CD4-positive, alpha-beta memory T cell (primary cell): Measurements from ENCODE around the gene MSRB1. TPM values are rescaled to one million over a fixed set of nuclear protein-coding genes. Genes with fewer than 3 reads are reported as not detected.
"Not testable (repeated sequence)": the region's sequence is repeated elsewhere in the genome, so short reads cannot be mapped to it uniquely, and the experiment has no call there.

ENCODE experiments used
- CTCF ChIA-PET: fragments of 350-600 bp; sonication (Branson Sonifier 250); formaldehyde crosslinking; loops from one replicate; lab custom pipeline; 2021; ENCODE audit warnings: inconsistent platforms; ENCODE audit not compliant: partially characterized antibody; lab: Charles Lee
- POLR2A ChIA-PET: fragments of 350-600 bp; sonication (Branson Sonifier 250); formaldehyde crosslinking; loops from one replicate; lab custom pipeline; 2021; ENCODE audit not compliant: partially characterized antibody; lab: Charles Lee
- DNase-seq, 5 donors: peaks; one replicate each; pipeline versions ENCODE4 v3.0.0 to v3.0.0-alpha.2; 2020 to 2022; ENCODE audit warnings: mixed read lengths in 1 of 5
- H3K27ac ChIP-seq: one replicate; pipeline ENCODE4 v1.7.0; 2013; ENCODE audit warnings: low read depth, low read length
- H3K27me3 ChIP-seq: 2 replicates; pipeline ENCODE4 v1.7.0; 2013; ENCODE audit warnings: mild to moderate bottlenecking, low read length, moderate library complexity; ENCODE audit not compliant: insufficient read depth
- H3K36me3 ChIP-seq: 2 replicates; pipeline ENCODE4 v1.7.0; 2013; ENCODE audit warnings: mild to moderate bottlenecking, low read length, moderate library complexity; ENCODE audit not compliant: insufficient read depth
- H3K4me1 ChIP-seq: 2 replicates; pipeline ENCODE4 v1.7.0; 2013; ENCODE audit warnings: mild to moderate bottlenecking, low read length, moderate library complexity; ENCODE audit not compliant: insufficient read depth
- H3K4me3 ChIP-seq, 2 donors: one replicate each; pipeline ENCODE4 v1.7.0; 2013; ENCODE audit warnings: low read length in 2 of 2, mild to moderate bottlenecking in 1 of 2
- H3K9me3 ChIP-seq, 2 donors: one replicate each; pipeline ENCODE4 v1.7.0; 2013; ENCODE audit warnings: low read length in 2 of 2, control low read depth in 1 of 2; ENCODE audit not compliant: control insufficient read depth in 1 of 2
- H3K27ac Mint-ChIP-seq, 7 donors: one replicate each; pipeline ENCODE4 v1.8.0; 2020 to 2021; ENCODE audit warnings: mixed read lengths in 7 of 7, mild to moderate bottlenecking in 6 of 7, inconsistent platforms in 3 of 7, moderate library complexity in 3 of 7
- H3K27me3 Mint-ChIP-seq, 2 donors: one replicate each; pipeline ENCODE4 v1.8.0; 2020 to 2021; ENCODE audit warnings: mixed read lengths in 2 of 2
- H3K36me3 Mint-ChIP-seq, 2 donors: one replicate each; pipeline ENCODE4 v1.8.0; 2020 to 2021; ENCODE audit warnings: mixed read lengths in 2 of 2, inconsistent platforms in 1 of 2, mild to moderate bottlenecking in 1 of 2
- H3K4me1 Mint-ChIP-seq, 4 donors: one replicate each; pipeline ENCODE4 v1.8.0; 2020 to 2021; ENCODE audit warnings: mixed read lengths in 4 of 4, mild to moderate bottlenecking in 1 of 4
- H3K4me3 Mint-ChIP-seq, 8 donors: one replicate each; pipeline ENCODE4 v1.8.0; 2020 to 2021; ENCODE audit warnings: mixed read lengths in 8 of 8, mild to moderate bottlenecking in 7 of 8, moderate library complexity in 6 of 8, inconsistent platforms in 3 of 8
- H3K9me3 Mint-ChIP-seq, 8 donors: one replicate each; pipeline ENCODE4 v1.8.0; 2020 to 2021; ENCODE audit warnings: mixed read lengths in 8 of 8, mild to moderate bottlenecking in 5 of 8, inconsistent platforms in 3 of 8, moderate library complexity in 1 of 8
- intact Hi-C: fragments of 100-400 bp; cut with micrococcal nuclease; formaldehyde crosslinking; loops from one replicate; pipeline ENCODE4 v1.15.1; 2023
- polyA plus RNA-seq, 2 donors: library from polyadenylated mRNA; unstranded; fragments of 300-500 nt; fragmentation: Illumina TruSeq; gene quantifications; one replicate each; pipeline ENCODE4 v1.2.3, GENCODE V29; 2021
- total RNA-seq, 2 experiments: library from RNA; stranded (reverse); gene quantifications; one replicate each; pipeline ENCODE4 v1.2.3, GENCODE V29; 2021

Gene MSRB1
- total and polyA plus RNA-seq, 4 experiments from 2014 or later = 9.3 to 30.5 (median 15.5) TPM

GRCh38 chr16:1920727-1921171 is 22.2 kb downstream of the MSRB1 start:
- POLR2A ChIA-PET = no interaction called here
- H3K27me3 Mint-ChIP-seq = peaks cover 33 to 39% of the 10 kb centered on the region in 2 donors
- no peaks in the 10 kb centered on the region for H3K4me1 ChIP-seq
- H3K36me3 Mint-ChIP-seq = no peaks in the 10 kb centered on the region
- peaks cover 0 to 5% (median under 1%) of the 10 kb centered on the region in 4 donors for H3K4me1 Mint-ChIP-seq
- no peaks in the 10 kb centered on the region for H3K9me3 ChIP-seq
- H3K27ac ChIP-seq = no peak overlapping the region
- peaks cover 16% of the 10 kb centered on the region for H3K27me3 ChIP-seq
- CTCF ChIA-PET = interaction anchor here (1.0 kb wide), 1 partner anchor 9 kb away, joined by 3 read pairs; no protein-coding TSS in a partner anchor
- H3K4me3 Mint-ChIP-seq = no peak overlapping the region
- intact Hi-C loops = loop anchor here (10.0 kb wide), 1 partner anchor 616 kb away; the partner anchor contains the start of gene UBE2I
- H3K27ac Mint-ChIP-seq = no peak overlapping the region
- DNase-seq = no peak
- no peaks in the 10 kb centered on the region for H3K36me3 ChIP-seq
- peaks cover 0 to 2% (median 0%) of the 10 kb centered on the region in 8 donors for H3K9me3 Mint-ChIP-seq
- H3K4me3 ChIP-seq = no peak overlapping the region

DNA sequence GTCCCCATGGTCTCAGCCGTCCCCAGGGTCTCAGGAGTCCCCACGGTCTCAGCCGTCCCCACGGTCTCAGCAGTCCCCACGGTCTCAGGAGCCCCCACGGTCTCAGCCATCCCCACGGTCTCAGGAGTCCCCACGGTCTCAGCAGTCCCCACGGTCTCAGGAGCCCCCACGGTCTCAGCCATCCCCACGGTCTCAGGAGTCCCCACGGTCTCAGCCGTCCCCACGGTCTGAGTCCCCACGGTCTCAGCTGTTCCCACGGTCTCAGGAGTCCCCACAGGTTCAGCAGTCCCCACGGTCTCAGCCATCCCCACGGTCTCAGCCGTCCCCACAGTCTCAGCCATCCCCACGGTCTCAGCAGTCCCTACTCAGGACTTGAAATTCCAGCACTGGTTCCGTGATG is 22.9 kb downstream of the MSRB1 start:
- not testable (repeated sequence) for DNase-seq, H3K27ac ChIP-seq

DNA sequence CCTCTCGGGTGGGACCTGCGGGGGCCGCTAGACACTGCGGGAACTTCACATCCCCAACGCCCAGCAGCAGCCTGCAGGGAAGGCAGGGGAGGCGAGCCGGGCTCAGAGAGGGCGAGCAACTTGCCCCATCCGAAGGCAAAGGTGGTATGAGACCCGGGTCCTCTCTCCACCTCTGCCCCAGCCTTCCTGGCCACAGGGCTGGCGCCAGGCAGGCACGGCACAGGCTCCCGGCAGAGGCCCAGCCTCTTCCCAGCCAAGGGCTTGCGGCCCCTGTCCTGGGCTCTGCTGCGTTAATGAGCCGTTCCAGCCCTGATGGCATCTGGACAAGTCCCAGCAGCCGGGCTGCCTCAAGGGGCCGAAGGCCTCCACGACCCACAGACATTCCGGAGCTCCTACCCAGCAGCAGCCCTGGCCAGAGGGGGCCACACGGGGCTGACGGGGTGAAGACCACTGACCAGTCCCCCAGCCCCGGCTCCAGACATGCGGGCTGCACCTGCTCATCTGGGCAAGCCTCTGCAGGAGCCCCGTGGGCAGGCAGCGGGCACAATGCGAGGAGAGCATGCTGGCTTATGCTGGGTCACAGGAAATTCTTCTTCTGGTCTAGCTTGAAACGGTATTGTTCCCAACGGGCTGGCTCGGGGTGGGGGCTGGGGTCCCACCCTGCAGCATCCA is 23.5 kb downstream of the MSRB1 start:
- Mint-ChIP-seq H3K27ac (no peak overlapping the region), H3K27me3 (peaks cover 43 to 44% of the 10 kb centered on the region in 2 donors), H3K4me3 (no peak overlapping the region), H3K4me1 (peaks cover 0 to 5% (median under 1%) of the 10 kb centered on the region in 4 donors), H3K9me3 (peaks cover 0 to 2% (median 0%) of the 10 kb centered on the region in 8 donors), H3K36me3 (no peaks in the 10 kb centered on the region)
- ChIA-PET POLR2A (no interaction called here), CTCF (interaction anchor here (1.0 kb wide), 1 partner anchor 10 kb away, joined by 3 read pairs; no protein-coding TSS in a partner anchor)
- Histone ChIP-seq H3K27ac (no peak overlapping the region), H3K36me3 (no peaks in the 10 kb centered on the region), H3K9me3 (no peaks in the 10 kb centered on the region), H3K4me3 (no peak overlapping the region), H3K4me1 (no peaks in the 10 kb centered on the region), H3K27me3 (peaks cover 20% of the 10 kb centered on the region)
- DNase-seq = no peak
- intact Hi-C loops = no loop called here

More for the DNA sequence above, 22.9 kb downstream of the MSRB1 start:
- H3K4me1 Mint-ChIP-seq, H3K9me3 Mint-ChIP-seq, H3K4me3 Mint-ChIP-seq, H3K9me3 ChIP-seq, H3K27ac Mint-ChIP-seq, H3K4me1 ChIP-seq, H3K36me3 ChIP-seq, H3K36me3 Mint-ChIP-seq, POLR2A ChIA-PET, H3K4me3 ChIP-seq: not testable (repeated sequence)
- H3K27me3 ChIP-seq = peaks cover 16% of the 10 kb centered on the region
- intact Hi-C loops = loop anchor here (10.0 kb wide), 1 partner anchor 615 kb away; the partner anchor contains the start of gene UBE2I
- H3K27me3 Mint-ChIP-seq = peaks cover 39 to 40% of the 10 kb centered on the region in 2 donors
- CTCF ChIA-PET = interaction anchor here (1.0 kb wide), 1 partner anchor 9 kb away, joined by 3 read pairs; no protein-coding TSS in a partner anchor

DNA sequence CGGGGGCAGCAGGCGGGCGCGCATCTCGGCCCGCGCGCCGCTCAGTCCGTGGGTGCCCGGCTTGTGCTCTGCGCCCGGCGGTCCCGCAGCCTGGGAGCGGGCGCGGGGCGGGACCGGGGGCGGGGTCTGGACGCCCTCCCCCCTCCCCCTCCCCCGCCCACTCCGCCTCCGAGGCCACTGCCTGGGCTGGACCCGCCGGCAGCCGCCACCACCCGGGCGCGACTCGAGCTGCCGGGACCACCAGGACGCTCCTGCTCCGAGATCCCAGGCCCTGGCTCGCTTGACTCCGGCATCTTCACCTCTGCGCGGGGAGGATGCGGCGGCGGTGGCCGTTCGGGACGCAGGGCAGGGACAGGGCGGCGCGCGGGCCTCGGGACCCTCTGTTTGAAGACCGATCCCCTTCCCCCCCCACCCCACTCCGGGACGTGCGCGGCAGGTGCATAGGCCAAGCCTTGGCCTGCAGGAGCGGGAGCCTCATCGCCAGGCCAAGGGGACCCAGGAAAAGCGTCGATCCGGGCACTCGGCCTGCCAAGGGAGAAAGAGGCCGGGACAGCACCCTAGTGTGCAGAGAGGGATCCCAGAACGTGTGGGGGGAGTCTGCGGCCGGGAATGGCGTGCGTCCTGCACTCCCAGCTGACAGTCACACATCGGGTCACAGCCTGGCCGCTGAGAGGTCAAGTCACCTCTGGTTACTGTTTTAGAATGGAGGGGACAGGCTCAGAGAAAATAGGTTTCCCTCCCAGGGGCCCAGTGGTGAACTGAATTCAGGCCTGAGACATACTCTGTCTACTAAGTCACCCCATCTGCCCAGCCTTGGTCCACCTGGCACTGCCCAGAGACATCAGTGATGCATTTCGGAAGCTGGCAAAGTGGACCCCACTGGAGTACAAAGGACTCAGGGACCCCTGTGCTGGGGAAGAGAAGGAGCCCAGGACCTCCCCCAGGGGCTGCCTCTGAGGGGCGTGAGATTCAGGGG is 24.4 kb downstream of the MSRB1 start, which contains the start of gene HS3ST6:
TSS of gene HS3ST6 (minus strand) at position 65 of the 976 bp plus-strand sequence. CDS start 92 bp downstream, outside the sequence.
- intact Hi-C loops = no loop called here
- no peaks in the 10 kb centered on the region for H3K9me3 ChIP-seq
- no peak for DNase-seq
- no peak within 1 kb of the TSS for H3K27ac Mint-ChIP-seq
- no peak within 1 kb of the TSS for H3K4me3 ChIP-seq
- no peak within 1 kb of the TSS for H3K4me3 Mint-ChIP-seq
- peaks cover 0 to 2% (median 0%) of the 10 kb centered on the region in 8 donors for H3K9me3 Mint-ChIP-seq
- no peaks in the 10 kb centered on the region for H3K4me1 ChIP-seq
- H3K36me3 ChIP-seq = no peaks in the 10 kb centered on the region
- CTCF ChIA-PET = no interaction called here
- H3K4me1 Mint-ChIP-seq = peaks cover 0 to 5% (median under 1%) of the 10 kb centered on the region in 4 donors
- H3K27me3 Mint-ChIP-seq = peaks cover 44% of the 10 kb centered on the region in 2 donors
- POLR2A ChIA-PET = no interaction called here
- H3K27me3 ChIP-seq = peaks cover 22% of the 10 kb centered on the region
- no peaks in the 10 kb centered on the region for H3K36me3 Mint-ChIP-seq
- no peak within 1 kb of the TSS for H3K27ac ChIP-seq

GRCh38 chr16:1917665-1918350 is 25.2 kb downstream of the MSRB1 start:
- DNase-seq = no peak
- no peaks in the 10 kb centered on the region for H3K9me3 ChIP-seq
- POLR2A ChIA-PET = no interaction called here
- no peaks in the 10 kb centered on the region for H3K36me3 ChIP-seq
- no peak overlapping the region for H3K4me3 ChIP-seq
- no peaks in the 10 kb centered on the region for H3K4me1 ChIP-seq
- intact Hi-C loops = no loop called here
- peaks cover 39 to 40% of the 10 kb centered on the region in 2 donors for H3K27me3 Mint-ChIP-seq
- peaks cover 16% of the 10 kb centered on the region for H3K27me3 ChIP-seq
- H3K4me1 Mint-ChIP-seq = peaks cover 0 to 5% (median under 1%) of the 10 kb centered on the region in 4 donors
- H3K4me3 Mint-ChIP-seq = no peak overlapping the region
- peaks cover 0 to 2% (median 0%) of the 10 kb centered on the region in 8 donors for H3K9me3 Mint-ChIP-seq
- no peak overlapping the region for H3K27ac Mint-ChIP-seq
- H3K36me3 Mint-ChIP-seq = no peaks in the 10 kb centered on the region
- H3K27ac ChIP-seq = no peak overlapping the region
- CTCF ChIA-PET = no interaction called here

- peaks cover 0 to 5% (median under 1%) of the 10 kb centered on the region in 4 donors for H3K4me1 Mint-ChIP-seq
- Histone ChIP-seq H3K9me3 (no peaks in the 10 kb centered on the region), H3K27ac (no peak overlapping the region), H3K4me3 (no peak overlapping the region), H3K4me1 (no peaks in the 10 kb centered on the region), H3K36me3 (no peaks in the 10 kb centered on the region), H3K27me3 (peaks cover 10% of the 10 kb centered on the region)
- intact Hi-C loops = no loop called here
- H3K27me3 Mint-ChIP-seq = peaks cover 34 to 37% of the 10 kb centered on the region in 2 donors
- H3K9me3 Mint-ChIP-seq = no peaks in the 10 kb centered on the region
- POLR2A ChIA-PET = no interaction called here
- no peak overlapping the region for H3K4me3 Mint-ChIP-seq
- H3K27ac Mint-ChIP-seq = no peak overlapping the region
- CTCF ChIA-PET = interaction anchor here (1.4 kb wide), 1 partner anchor 11 kb away, joined by 5 read pairs; no protein-coding TSS in a partner anchor
- no peaks in the 10 kb centered on the region for H3K36me3 Mint-ChIP-seq
- no peak for DNase-seq
Measured at GRCh38 chr16:1917056-1917664, 25.8 kb downstream of the MSRB1 start.
